HepG2 (cell line): ENCODE measurements around the gene CHADL. TPM values are rescaled to one million over a fixed set of nuclear protein-coding genes. Genes with fewer than 3 reads are reported as not detected.

Experiments used
- ATAC-seq: fragments of 200-7000 bp; cut with Tn5 transposase; 3 replicates; pipeline ENCODE4 v1.9.1; 2020; ENCODE audit warnings: mild to moderate bottlenecking, moderate library complexity
- BruUV-seq: library from RNA; stranded (reverse); fragments of 400-500 nt; replicated peaks from 2 replicates; lab custom pipeline; 2021; lab: Mats Ljungman, UMichigan
- CTCF ChIA-PET: fragments of 300-600 bp; formaldehyde crosslinking; extraction: SDS; loops from one replicate; lab custom pipeline; 2021; ENCODE audit warnings: low total read pairs, inconsistent platforms, low intra/inter-chr PET ratio; lab: Yijun Ruan, JAX
- POLR2A ChIA-PET: fragments of 350-600 bp; sonication (Branson Sonifier 250); formaldehyde crosslinking; loops from one replicate; lab custom pipeline; 2020; ENCODE audit warnings: antibody characterized with exemption, inconsistent platforms; lab: Yijun Ruan, JAX
- DNase-seq: peaks from one replicate; pipeline ENCODE4 v3.0.0-alpha.2; 2015; ENCODE audit warnings: low spot score
- FAIRE-seq: peaks from 3 replicates; lab custom pipeline; 2011; peaks lifted over from hg19 to GRCh38; lab: Jason Lieb, UNC
- H2AFZ ChIP-seq: one replicate; pipeline ENCODE4 v1.6.1; 2011; ENCODE audit warnings: low read length, inconsistent platforms
- H3K27ac ChIP-seq: fragments of 300-600 bp; 3 replicates; pipeline ENCODE4 v1.8.0; 2011; ENCODE audit warnings: mixed run types, mild to moderate bottlenecking, mixed read lengths, low read length, inconsistent platforms; ENCODE audit not compliant: insufficient read depth; ENCODE audit errors: extremely low read length
- H3K27me3 ChIP-seq, 2 experiments: fragments of 200-600 bp in 1 of 2; 2 replicates in 1 of 2; 3 replicates in 1 of 2; pipeline versions ENCODE4 v1.6.0 to v1.8.0; 2011; ENCODE audit warnings: low read length in 2 of 2, mild to moderate bottlenecking in 2 of 2, moderate library complexity in 2 of 2, inconsistent platforms in 1 of 2; ENCODE audit not compliant: insufficient read depth in 2 of 2, control insufficient read depth in 1 of 2
- H3K36me3 ChIP-seq, 2 experiments: fragments of 200-600 bp in 1 of 2; replicated peaks in 1 of 2; 2 replicates in 1 of 2; 3 replicates in 1 of 2; pipeline versions ENCODE4 v1.5.1 to v1.8.0; 2011; ENCODE audit warnings: low read length in 2 of 2, inconsistent platforms in 1 of 2; ENCODE audit not compliant: insufficient read depth in 2 of 2, control insufficient read depth in 1 of 2
- H3K4me1 ChIP-seq: 2 replicates; pipeline ENCODE4 v1.5.1; 2012; ENCODE audit warnings: low read length, inconsistent platforms; ENCODE audit not compliant: insufficient read depth
- H3K4me2 ChIP-seq: 2 replicates; pipeline ENCODE4 v1.6.0; 2011; ENCODE audit warnings: low read depth, low read length, inconsistent platforms
- H3K4me3 ChIP-seq, 3 experiments: fragments of 200-600 bp in 1 of 3; sonication (generic), shearing (Covaris generic) in 1 of 3; replicated peaks in 1 of 3; 2 replicates each; pipeline ENCODE4 v1.5.1; 2011 to 2016; ENCODE audit warnings: low read length in 3 of 3, inconsistent platforms in 2 of 3, low read depth in 2 of 3, mild to moderate bottlenecking in 2 of 3, control low read depth in 1 of 3, mixed read lengths in 1 of 3; ENCODE audit not compliant: insufficient read depth in 1 of 3
- H3K79me2 ChIP-seq: one replicate; pipeline ENCODE4 v1.6.1; 2011; ENCODE audit warnings: low read length, inconsistent platforms; ENCODE audit not compliant: insufficient read depth
- H3K9ac ChIP-seq: 2 replicates; pipeline ENCODE4 v1.6.0; 2011; ENCODE audit warnings: mild to moderate bottlenecking, low read depth, low read length, inconsistent platforms; ENCODE audit not compliant: insufficient read depth
- H3K9me3 ChIP-seq: 2 replicates; pipeline ENCODE4 v1.5.1; 2012; ENCODE audit warnings: mild to moderate bottlenecking, low read length
- H4K20me1 ChIP-seq: 2 replicates; pipeline ENCODE4 v1.6.0; 2011; ENCODE audit warnings: inconsistent platforms, mild to moderate bottlenecking, low read length, moderate library complexity; ENCODE audit not compliant: insufficient read depth
- DDIT3 ChIP-seq: sonication (generic); formaldehyde crosslinking; IDR thresholded peaks from 2 replicates; pipeline ENCODE4 v1.4.0; 2020; ENCODE audit warnings: mild to moderate bottlenecking, missing genetic modification reagents
- IRX3 ChIP-seq: sonication (generic); formaldehyde crosslinking; IDR thresholded peaks from 2 replicates; pipeline ENCODE4 v1.8.1; 2023; ENCODE audit warnings: mild to moderate bottlenecking, low read depth, missing genetic modification reagents, borderline replicate concordance
- KAT8 ChIP-seq: IDR thresholded peaks from 2 replicates; pipeline ENCODE4 v1.6.1; 2016; ENCODE audit warnings: missing genetic modification reagents, missing compliant biosample characterization
- TRIM24 ChIP-seq: sonication (generic); formaldehyde crosslinking; IDR thresholded peaks from 2 replicates; pipeline ENCODE4 v1.8.0; 2022; ENCODE audit warnings: mild to moderate bottlenecking, missing genetic modification reagents
- USF2 ChIP-seq, 2 experiments: sonication (generic) in 1 of 2; formaldehyde crosslinking in 1 of 2; IDR thresholded peaks; 2 replicates each; pipeline versions ENCODE4 v1.5.1 to v1.6.1; 2011 to 2020; ENCODE audit warnings: borderline replicate concordance in 1 of 2, low read depth in 1 of 2, low read length in 1 of 2, mild to moderate bottlenecking in 1 of 2, missing genetic modification reagents in 1 of 2, moderate library complexity in 1 of 2
- ZKSCAN5 ChIP-seq: sonication (generic); formaldehyde crosslinking; IDR thresholded peaks from 2 replicates; pipeline ENCODE4 v1.5.1; 2020; ENCODE audit warnings: mild to moderate bottlenecking, missing genetic modification reagents
- ZNF253 ChIP-seq: sonication (generic); formaldehyde crosslinking; IDR thresholded peaks from 2 replicates; pipeline ENCODE4 v1.8.0; 2022; ENCODE audit warnings: mild to moderate bottlenecking, missing genetic modification reagents, borderline replicate concordance
- ZNF770 ChIP-seq: sonication (generic); formaldehyde crosslinking; IDR thresholded peaks from 2 replicates; pipeline ENCODE4 v1.5.0; 2020; ENCODE audit warnings: mild to moderate bottlenecking, missing genetic modification reagents
- WGBS: methylation state at CpG from one replicate; pipeline ENCODE4 v1.1.6; 2017; ENCODE audit warnings: low lambda C conversion rate; 5-methylcytosine and 5-hydroxymethylcytosine counted together
- in situ Hi-C: cut with HindIII; loops from 2 replicates; pipeline ENCODE4 v1.10.0; 2017; ENCODE audit warnings: low pct_unique_long_range_greater_than_20kb; ENCODE audit not compliant: extremely low pct_ligation_motif_present
- intact Hi-C: fragments of 100-400 bp; cut with micrococcal nuclease; formaldehyde crosslinking; loops from one replicate; pipeline ENCODE4 v1.10.0; 2022; ENCODE audit not compliant: unreplicated experiment
- polyA plus RNA-seq, 8 experiments: library from polyadenylated mRNA; depleted of rRNA in 3 of 8; stranded (reverse) in 7 of 8; unstranded in 1 of 8; fragments of >200 nt; fragmentation: Illumina TruSeq in 4 of 8; extraction: Trizol in 4 of 8; gene quantifications; 2 replicates each; pipeline versions ENCODE4 v1.2.1 to v1.2.3, GENCODE V29; 2011 to 2016; ENCODE audit warnings: low read depth in 4 of 8, missing spikeins in 1 of 8, mixed read lengths in 1 of 8; ENCODE audit not compliant: insufficient read depth in 1 of 8
- total RNA-seq, 5 experiments: library from RNA; depleted of rRNA; stranded (reverse); fragments of >200 nt; fragmentation: Illumina TruSeq; extraction: Trizol; gene quantifications; 2 replicates each; pipeline ENCODE4 v1.2.3, GENCODE V29; 2016; ENCODE audit warnings: low read depth in 1 of 5

The CHADL gene
- total and polyA plus RNA-seq, 2 of the 13 experiments (the other 11 are each of a cell fraction or from before 2014, with no cell fraction given): 2.8 to 8.1 TPM

- Histone ChIP-seq H3K27ac (no peak overlapping the region), H3K27me3 (no peaks in the 10 kb centered on the region; a peak in 1 of 5 replicates), H3K4me2 (no peak overlapping the region), H3K9ac (no peak overlapping the region), H2AFZ (no peak overlapping the region), H3K36me3 (0 out of 5 replicates have a peak, but pooled peaks cover 0 to under 1% of the 10 kb centered on the region in 2 experiments), H3K4me1 (peaks cover 46% of the 10 kb centered on the region), H3K4me3 (no peak overlapping the region), H3K79me2 (peaks cover 9% of the 10 kb centered on the region), H3K9me3 (no peaks in the 10 kb centered on the region), H4K20me1 (no peaks in the 10 kb centered on the region)
- WGBS: 93% methylated on average over 1 of the region's 1 CpG
- in situ Hi-C loops: no loop called here
- intact Hi-C loops: loop anchor here (5.0 to 10.0 kb wide), 2 partner anchors 52 to 155 kb away; partner anchors contain the start of gene TOB2
- TF ChIP-seq IRX3 (no peak), ZNF253 (CRISPR knock-in tag) (no peak), TRIM24 (CRISPR knock-in tag) (no peak), ZNF770 (peak; percentile 14; the same call in 1 of the 2 replicates), DDIT3 (CRISPR knock-in tag) (no peak), USF2 (IDR thresholded peaks at IDR 0.05; ENCODE audit: low read depth, low read length) (no peak), USF2 (CRISPR knock-in tag; IDR thresholded peaks at IDR 0.05; ENCODE audit: borderline replicate concordance) (no peak), KAT8 (CRISPR knock-in tag) (no peak), ZKSCAN5 (CRISPR knock-in tag) (no peak)
- DNase-seq (no peak), FAIRE-seq (no peak), ATAC-seq (no peak)
- CTCF ChIA-PET: no interaction called here
- BruUV-seq: no TSS peak
- POLR2A ChIA-PET: interaction anchor here (6.0 kb wide), 1 partner anchor 91 kb away, joined by 49 read pairs; the partner anchor contains the start of gene TEF
Measured at GRCh38 chr22:41289671-41290070, 48.9 kb upstream of the CHADL start.
